Endodermal cell (in vitro differentiated cells): ENCODE results near the gene SCAPER. TPM values are rescaled to one million over a fixed set of nuclear protein-coding genes. Genes with fewer than 3 reads are reported as not detected.

Experiments used
- DNase-seq: peaks from one replicate; pipeline ENCODE4 v3.0.0-alpha.2; 2017
- H3K27ac ChIP-seq: 2 replicates; pipeline ENCODE4 v1.5.1; 2013; ENCODE audit warnings: mild to moderate bottlenecking, low read depth, low read length, moderate library complexity
- H3K27me3 ChIP-seq: 2 replicates; pipeline ENCODE4 v1.6.1; 2013; ENCODE audit warnings: mild to moderate bottlenecking, low read length, moderate library complexity; ENCODE audit not compliant: insufficient read depth, control insufficient read depth, poor library complexity, severe bottlenecking
- H3K36me3 ChIP-seq: 2 replicates; pipeline ENCODE4 v1.7.0; 2013; ENCODE audit warnings: mild to moderate bottlenecking, low read length, moderate library complexity; ENCODE audit not compliant: control insufficient read depth, insufficient read depth
- H3K4me1 ChIP-seq: one replicate; pipeline ENCODE4 v1.7.0; 2013; ENCODE audit warnings: low read length; ENCODE audit not compliant: control insufficient read depth, insufficient read depth
- H3K4me3 ChIP-seq: 2 replicates; pipeline ENCODE4 v1.5.1; 2013; ENCODE audit warnings: mild to moderate bottlenecking, low read length, moderate library complexity
- H3K9ac ChIP-seq: 2 replicates; pipeline ENCODE4 v1.6.1; 2013; ENCODE audit warnings: mild to moderate bottlenecking, low read length, moderate library complexity; ENCODE audit not compliant: poor library complexity, severe bottlenecking; ENCODE audit errors: extremely low read depth
- H3K9me3 ChIP-seq: 2 replicates; pipeline ENCODE4 v1.6.1; 2013; ENCODE audit warnings: mild to moderate bottlenecking, low read length, moderate library complexity; ENCODE audit not compliant: control insufficient read depth
- H3K27ac Mint-ChIP-seq: 2 replicates; pipeline ENCODE4 v1.8.0; 2020; ENCODE audit warnings: mixed read lengths
- H3K27me3 Mint-ChIP-seq: 2 replicates; pipeline ENCODE4 v1.8.0; 2021; ENCODE audit warnings: mild to moderate bottlenecking, mixed read lengths; ENCODE audit not compliant: insufficient read depth
- H3K36me3 Mint-ChIP-seq: 2 replicates; pipeline ENCODE4 v1.8.0; 2020; ENCODE audit warnings: low read depth, mixed read lengths
- H3K4me1 Mint-ChIP-seq: 2 replicates; pipeline ENCODE4 v1.8.0; 2020; ENCODE audit warnings: mixed read lengths
- H3K4me3 Mint-ChIP-seq: 2 replicates; pipeline ENCODE4 v1.8.0; 2020; ENCODE audit warnings: mild to moderate bottlenecking, moderate library complexity, mixed read lengths
- H3K9me3 Mint-ChIP-seq: 2 replicates; pipeline ENCODE4 v1.8.0; 2020; ENCODE audit warnings: mild to moderate bottlenecking, mixed read lengths
- CTCF ChIP-seq: fragments of 200-600 bp; sonication (generic); conservative IDR thresholded peaks from 2 replicates; pipeline ENCODE4 v1.5.0; 2021; ENCODE audit warnings: antibody characterized with exemption, mild to moderate bottlenecking
- whole genome bisulfite sequencing, 2 experiments: methylation state at CpG; one replicate each; pipeline versions ENCODE4 v1.1.5 to v1.1.7; 2013; ENCODE audit warnings: missing lambda C conversion rate in 2 of 2, mixed read lengths in 1 of 2; ENCODE audit not compliant: insufficient coverage in 1 of 2, insufficient read length in 1 of 2; 5-methylcytosine and 5-hydroxymethylcytosine counted together
- total RNA-seq, 2 donors: library from RNA; stranded (reverse); fragmentation: NEBNext Ultra II Directional in 1 of 2; extraction: Animal tissue kit (Norgen Biotek cat#: 25700) in 1 of 2; gene quantifications; 2 replicates in 1 of 2; 3 replicates in 1 of 2; pipeline ENCODE4 v1.2.1, GENCODE V29; 2021

The SCAPER gene
- total RNA-seq, 2 donors from 2014 or later, result 8.9 to 12.2 TPM

GRCh38 chr15:76905855-76906254 is 715 bp upstream of the SCAPER start:
- no peak for TF ChIP-seq CTCF
- Mint-ChIP-seq H3K36me3 (no peaks in the 10 kb centered on the region), H3K9me3 (peaks cover 3% of the 10 kb centered on the region), H3K27me3 (peaks cover 67% of the 10 kb centered on the region), H3K4me3 (peak overlapping the region; percentile 73), H3K4me1 (peaks cover 20% of the 10 kb centered on the region), H3K27ac (peak overlapping the region; percentile 90)
- Histone ChIP-seq H3K27ac (no peak overlapping the region), H3K9ac (no peak overlapping the region), H3K4me1 (peaks cover 7% of the 10 kb centered on the region), H3K4me3 (peak overlapping the region; percentile 79), H3K36me3 (no peaks in the 10 kb centered on the region), H3K27me3 (peaks cover 63% of the 10 kb centered on the region), H3K9me3 (peaks cover 2% of the 10 kb centered on the region)
- WGBS, 2 experiments, result 43 to 63% methylated on average over 5 to 8 of the region's 9 CpGs
- DNase-seq, result no peak

- peak; percentile 82 for DNase-seq
- H3K9ac ChIP-seq, result peak overlapping the region; percentile 47
Observed at GRCh38 chr15:76904461-76905012, 603 bp downstream of the SCAPER start.

GRCh38 chr15:76903251-76903681 is 1.9 kb downstream of the SCAPER start:
- Mint-ChIP-seq H3K9me3 (peaks cover 22% of the 10 kb centered on the region), H3K4me1 (peaks cover 20% of the 10 kb centered on the region), H3K36me3 (peaks cover 11% of the 10 kb centered on the region), H3K27ac (no peak overlapping the region), H3K27me3 (peaks cover 51% of the 10 kb centered on the region), H3K4me3 (no peak overlapping the region)
- Histone ChIP-seq H3K27me3 (peaks cover 37% of the 10 kb centered on the region), H3K9ac (no peak overlapping the region), H3K4me1 (peaks cover 7% of the 10 kb centered on the region), H3K36me3 (no peaks in the 10 kb centered on the region), H3K9me3 (peaks cover 17% of the 10 kb centered on the region), H3K27ac (no peak overlapping the region), H3K4me3 (peak overlapping the region; percentile 53)
- DNase-seq, result no peak
- TF ChIP-seq CTCF, result peak; percentile 70

More at GRCh38 chr15:76904461-76905012, 603 bp downstream of the SCAPER start:
- WGBS, 2 experiments, result 5 to 10% methylated on average over 6 to 28 of the region's 29 CpGs
- H3K4me3 Mint-ChIP-seq, result peak overlapping the region; percentile 73
- peak overlapping the region; percentile 59 for H3K27ac ChIP-seq
- peaks cover 20% of the 10 kb centered on the region for H3K4me1 Mint-ChIP-seq
- H3K9me3 ChIP-seq, result peaks cover 7% of the 10 kb centered on the region
- H3K36me3 Mint-ChIP-seq, result peaks cover 2% of the 10 kb centered on the region
- H3K36me3 ChIP-seq, result no peaks in the 10 kb centered on the region
- H3K27me3 Mint-ChIP-seq, result peaks cover 61% of the 10 kb centered on the region
- peaks cover 7% of the 10 kb centered on the region for H3K4me1 ChIP-seq
- H3K27me3 ChIP-seq, result peaks cover 49% of the 10 kb centered on the region
- peaks cover 11% of the 10 kb centered on the region for H3K9me3 Mint-ChIP-seq
- no peak for TF ChIP-seq CTCF
- H3K4me3 ChIP-seq, result peak overlapping the region; percentile 79
- H3K27ac Mint-ChIP-seq, result peak overlapping the region; percentile 79
